ENCODE results near the gene KCNAB1. TPM values are rescaled to one million over a fixed set of nuclear protein-coding genes. Genes with fewer than 3 reads are reported as not detected.
A peak's percentile ranks its signal among the peaks of the same experiment; 100 is the strongest.

The KCNAB1 gene
- total RNA-seq, 2 donors from 2014 or later = 0.49 to 0.81 TPM

DNA sequence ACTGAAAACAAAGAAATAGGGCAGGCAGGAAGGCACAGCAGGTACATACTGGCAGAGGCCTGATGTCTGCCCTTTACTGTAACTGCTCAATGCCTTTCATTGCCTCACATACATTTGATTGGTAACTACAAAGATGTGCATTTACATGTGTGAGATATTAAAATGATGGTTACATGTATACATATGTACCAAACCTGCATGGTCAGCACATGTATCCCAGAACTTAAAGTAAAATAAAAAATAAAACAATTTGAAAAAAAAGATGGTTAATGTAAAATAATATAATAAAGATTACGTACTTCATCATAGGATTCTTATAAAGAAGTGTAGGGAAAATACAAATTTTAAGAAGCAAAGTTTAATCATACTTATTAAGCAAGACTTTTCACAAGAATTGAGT lies 419.4 kb downstream of the KCNAB1 start:
- Mint-ChIP-seq H3K36me3 (ENCODE audit: low read depth) (peaks cover 39% of the 10 kb centered on the region), H3K4me3 (no peak overlapping the region), H3K27ac (no peak overlapping the region), H3K27me3 (ENCODE audit: insufficient read depth) (no peaks in the 10 kb centered on the region), H3K9me3 (no peaks in the 10 kb centered on the region), H3K4me1 (peaks cover 12% of the 10 kb centered on the region)
- no peak for DNase-seq
- Histone ChIP-seq H3K36me3 (ENCODE audit: control insufficient read depth, insufficient read depth, low read length) (peaks cover 71% of the 10 kb centered on the region), H3K9ac (ENCODE audit: extremely low read depth, low read length, poor library complexity, severe bottlenecking) (no peak overlapping the region), H3K4me3 (ENCODE audit: low read length) (no peak overlapping the region), H3K9me3 (ENCODE audit: control insufficient read depth, low read length) (no peaks in the 10 kb centered on the region), H3K27me3 (ENCODE audit: control insufficient read depth, insufficient read depth, low read length, poor library complexity, severe bottlenecking) (no peaks in the 10 kb centered on the region), H3K27ac (ENCODE audit: low read depth, low read length) (no peak overlapping the region), H3K4me1 (ENCODE audit: control insufficient read depth, insufficient read depth, low read length) (peaks cover 5% of the 10 kb centered on the region)
- TF ChIP-seq, protein P1, sequence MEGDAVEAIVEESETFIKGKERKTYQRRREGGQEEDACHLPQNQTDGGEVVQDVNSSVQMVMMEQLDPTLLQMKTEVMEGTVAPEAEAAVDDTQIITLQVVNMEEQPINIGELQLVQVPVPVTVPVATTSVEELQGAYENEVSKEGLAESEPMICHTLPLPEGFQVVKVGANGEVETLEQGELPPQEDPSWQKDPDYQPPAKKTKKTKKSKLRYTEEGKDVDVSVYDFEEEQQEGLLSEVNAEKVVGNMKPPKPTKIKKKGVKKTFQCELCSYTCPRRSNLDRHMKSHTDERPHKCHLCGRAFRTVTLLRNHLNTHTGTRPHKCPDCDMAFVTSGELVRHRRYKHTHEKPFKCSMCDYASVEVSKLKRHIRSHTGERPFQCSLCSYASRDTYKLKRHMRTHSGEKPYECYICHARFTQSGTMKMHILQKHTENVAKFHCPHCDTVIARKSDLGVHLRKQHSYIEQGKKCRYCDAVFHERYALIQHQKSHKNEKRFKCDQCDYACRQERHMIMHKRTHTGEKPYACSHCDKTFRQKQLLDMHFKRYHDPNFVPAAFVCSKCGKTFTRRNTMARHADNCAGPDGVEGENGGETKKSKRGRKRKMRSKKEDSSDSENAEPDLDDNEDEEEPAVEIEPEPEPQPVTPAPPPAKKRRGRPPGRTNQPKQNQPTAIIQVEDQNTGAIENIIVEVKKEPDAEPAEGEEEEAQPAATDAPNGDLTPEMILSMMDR (conservative IDR thresholded peaks at IDR 0.05) = no peak
- WGBS, 2 experiments (ENCODE audit: insufficient coverage in 1 of 2, insufficient read length in 1 of 2) = no CpG with 5 or more reads among the region's 1 CpG

DNA sequence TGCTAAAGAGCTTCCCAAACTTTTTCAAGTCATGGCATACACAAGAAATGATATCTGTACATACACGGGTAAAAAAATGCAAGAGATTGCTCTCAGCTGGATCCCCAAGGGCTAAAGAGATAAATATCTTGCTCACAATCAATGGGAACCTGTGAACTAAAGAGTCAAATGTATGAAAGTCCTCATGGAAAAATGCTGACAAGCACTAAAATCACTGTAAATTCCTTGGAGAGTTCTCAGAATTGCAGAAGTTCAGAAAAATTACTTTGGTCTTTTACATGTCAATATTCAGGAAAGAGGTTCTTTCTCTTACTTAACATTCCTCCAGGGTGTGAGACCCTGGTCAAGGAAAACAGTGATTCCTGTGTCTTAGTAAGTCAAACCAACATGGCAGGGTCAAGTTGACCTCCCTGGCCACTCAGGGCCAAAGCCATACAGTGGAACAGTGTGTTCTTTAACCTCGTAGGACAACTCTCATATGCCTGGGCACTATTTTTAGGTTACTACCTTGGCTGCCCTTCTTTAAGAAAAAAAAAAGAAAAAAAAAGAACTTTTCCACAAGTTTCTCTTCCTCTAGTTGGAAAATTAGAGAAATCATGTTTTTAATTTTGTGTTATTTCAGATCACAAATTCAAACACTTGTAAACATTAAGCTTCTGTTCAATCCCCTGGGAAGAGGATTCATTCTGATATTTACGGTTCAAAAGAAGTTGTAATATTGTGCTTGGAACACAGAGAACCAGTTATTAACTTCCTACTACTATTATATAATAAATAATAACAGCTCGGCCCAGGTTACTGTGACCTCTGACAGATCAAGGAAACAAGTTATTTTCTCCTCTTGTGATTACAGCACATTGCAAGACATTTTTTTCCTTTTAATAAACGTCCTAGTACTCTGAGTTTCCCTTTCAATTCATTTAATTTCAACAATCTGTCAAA lies 422.0 kb downstream of the KCNAB1 start:
- 93% methylated on average over 3 to 4 of the region's 5 CpGs for WGBS, 2 experiments (ENCODE audit: insufficient coverage in 1 of 2, insufficient read length in 1 of 2)
- peak overlapping the region; percentile 62 for H3K27ac Mint-ChIP-seq
- no peaks in the 10 kb centered on the region for H3K9me3 ChIP-seq (ENCODE audit: control insufficient read depth, low read length)
- H3K27ac ChIP-seq (ENCODE audit: low read depth, low read length) = no peak overlapping the region
- peaks cover 61% of the 10 kb centered on the region for H3K36me3 Mint-ChIP-seq (ENCODE audit: low read depth)
- TF ChIP-seq, protein P1 (conservative IDR thresholded peaks at IDR 0.05) = no peak
- H3K27me3 Mint-ChIP-seq (ENCODE audit: insufficient read depth) = no peaks in the 10 kb centered on the region
- no peak overlapping the region for H3K4me3 Mint-ChIP-seq
- no peaks in the 10 kb centered on the region for H3K4me1 Mint-ChIP-seq
- no peak for DNase-seq
- H3K36me3 ChIP-seq (ENCODE audit: control insufficient read depth, insufficient read depth, low read length) = peaks cover 96% of the 10 kb centered on the region
- H3K27me3 ChIP-seq (ENCODE audit: control insufficient read depth, insufficient read depth, low read length, poor library complexity, severe bottlenecking) = no peaks in the 10 kb centered on the region
- no peak overlapping the region for H3K9ac ChIP-seq (ENCODE audit: extremely low read depth, low read length, poor library complexity, severe bottlenecking)
- no peaks in the 10 kb centered on the region for H3K4me1 ChIP-seq (ENCODE audit: control insufficient read depth, insufficient read depth, low read length)
- H3K4me3 ChIP-seq (ENCODE audit: low read length) = no peak overlapping the region
- no peaks in the 10 kb centered on the region for H3K9me3 Mint-ChIP-seq

DNA sequence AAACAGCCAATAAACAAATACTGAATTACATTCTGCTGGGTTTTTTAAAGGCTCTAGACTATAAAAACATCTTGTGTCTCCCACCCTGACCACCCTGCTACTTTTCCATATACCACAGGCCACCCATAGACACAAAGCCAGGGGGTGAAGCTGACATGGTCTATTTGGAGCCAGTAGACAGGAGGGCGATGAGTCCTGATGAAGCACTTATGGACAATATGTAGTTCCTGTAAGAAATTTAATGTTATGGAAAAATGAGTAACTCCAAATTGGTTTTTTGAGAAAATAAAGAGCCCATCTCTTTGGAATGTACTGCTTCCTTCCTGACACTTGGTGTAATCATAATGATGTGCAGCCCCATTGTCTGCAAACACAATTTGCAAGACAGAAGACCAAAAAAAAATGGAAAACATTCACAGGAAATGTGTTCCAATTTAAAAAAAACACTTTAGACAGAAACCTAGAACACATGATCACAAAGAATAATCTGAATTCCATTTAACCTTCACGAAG lies 422.7 kb downstream of the KCNAB1 start:
- Mint-ChIP-seq H3K27me3 (ENCODE audit: insufficient read depth) (no peaks in the 10 kb centered on the region), H3K4me3 (no peak overlapping the region), H3K27ac (peak overlapping the region; percentile 62), H3K4me1 (no peaks in the 10 kb centered on the region), H3K36me3 (ENCODE audit: low read depth) (peaks cover 66% of the 10 kb centered on the region), H3K9me3 (no peaks in the 10 kb centered on the region)
- 100% methylated on average over 1 to 2 of the region's 2 CpGs for WGBS, 2 experiments (ENCODE audit: insufficient coverage in 1 of 2, insufficient read length in 1 of 2)
- Histone ChIP-seq H3K9me3 (ENCODE audit: control insufficient read depth, low read length) (no peaks in the 10 kb centered on the region), H3K27ac (ENCODE audit: low read depth, low read length) (no peak overlapping the region), H3K4me1 (ENCODE audit: control insufficient read depth, insufficient read depth, low read length) (no peaks in the 10 kb centered on the region), H3K4me3 (ENCODE audit: low read length) (no peak overlapping the region), H3K9ac (ENCODE audit: extremely low read depth, low read length, poor library complexity, severe bottlenecking) (no peak overlapping the region), H3K27me3 (ENCODE audit: control insufficient read depth, insufficient read depth, low read length, poor library complexity, severe bottlenecking) (no peaks in the 10 kb centered on the region), H3K36me3 (ENCODE audit: control insufficient read depth, insufficient read depth, low read length) (peaks cover 97% of the 10 kb centered on the region)
- DNase-seq = no peak
- TF ChIP-seq, protein P1 (conservative IDR thresholded peaks at IDR 0.05) = no peak

Data from endodermal cell (in vitro differentiated cells).